WTC11 (cell line): ENCODE measurements around the gene TBL1X. TPM values are rescaled to one million over a fixed set of nuclear protein-coding genes. Genes with fewer than 3 reads are reported as not detected.

ENCODE experiments used
- ATAC-seq: fragments of 200-7000 bp; cut with Tn5 transposase; 2 replicates; pipeline ENCODE4 v1.10.0; 2021; ENCODE audit warnings: mild to moderate bottlenecking, moderate library complexity
- CTCF ChIA-PET: fragments of 300-600 bp; sonication (Branson Sonifier 250); formaldehyde crosslinking; loops from one replicate; lab custom pipeline; 2021; ENCODE audit warnings: antibody characterized with exemption; lab: Charles Lee
- POLR2A ChIA-PET: fragments of 350-600 bp; sonication (Branson Sonifier 250); formaldehyde crosslinking; loops from one replicate; lab custom pipeline; 2021; ENCODE audit warnings: antibody characterized with exemption; lab: Charles Lee
- DNase-seq: peaks from one replicate; pipeline ENCODE4 v3.0.0; 2021; ENCODE audit warnings: low spot score
- H3K27ac Mint-ChIP-seq: 2 replicates; pipeline ENCODE4 v1.8.0; 2021; ENCODE audit warnings: mixed read lengths
- H3K27me3 Mint-ChIP-seq: 2 replicates; pipeline ENCODE4 v1.8.0; 2021; ENCODE audit warnings: low read depth, mild to moderate bottlenecking, moderate library complexity, mixed read lengths
- H3K36me3 Mint-ChIP-seq: 2 replicates; pipeline ENCODE4 v1.8.0; 2021; ENCODE audit warnings: mixed read lengths
- H3K4me1 Mint-ChIP-seq: 2 replicates; pipeline ENCODE4 v1.8.0; 2022; ENCODE audit warnings: mixed read lengths
- H3K4me3 Mint-ChIP-seq: 2 replicates; pipeline ENCODE4 v1.8.0; 2021; ENCODE audit warnings: mild to moderate bottlenecking, moderate library complexity, mixed read lengths
- H3K9me3 Mint-ChIP-seq: 2 replicates; pipeline ENCODE4 v1.8.0; 2021; ENCODE audit warnings: mixed read lengths
- CDX4 ChIP-seq: fragments of 250-450 bp; sonication (Bioruptor Pico); IDR thresholded peaks from 2 replicates; pipeline ENCODE4 v1.9.0; 2021; ENCODE audit warnings: moderate library complexity, mild to moderate bottlenecking, inconsistent platforms, borderline replicate concordance
- CREB1 ChIP-seq: sonication (generic); formaldehyde crosslinking; IDR thresholded peaks from 2 replicates; pipeline ENCODE4 v1.8.0; 2023; ENCODE audit warnings: mild to moderate bottlenecking, missing genetic modification reagents
- CREM ChIP-seq: sonication (generic); formaldehyde crosslinking; IDR thresholded peaks from 2 replicates; pipeline ENCODE4 v1.8.1; 2022; ENCODE audit warnings: mild to moderate bottlenecking, missing genetic modification reagents, moderate library complexity
- E2F5 ChIP-seq: sonication (generic); formaldehyde crosslinking; IDR thresholded peaks from 2 replicates; pipeline ENCODE4 v1.8.1; 2022; ENCODE audit warnings: mild to moderate bottlenecking, moderate library complexity, missing genetic modification reagents
- ELF4 ChIP-seq: sonication (generic); formaldehyde crosslinking; IDR thresholded peaks from 2 replicates; pipeline ENCODE4 v1.8.1; 2022; ENCODE audit warnings: low read depth, mild to moderate bottlenecking, moderate library complexity, missing genetic modification reagents
- ESRRA ChIP-seq: sonication (generic); formaldehyde crosslinking; IDR thresholded peaks from 2 replicates; pipeline ENCODE4 v1.8.1; 2022; ENCODE audit warnings: mild to moderate bottlenecking, missing genetic modification reagents, borderline replicate concordance
- FOXJ3 ChIP-seq: sonication (generic); formaldehyde crosslinking; IDR thresholded peaks from 2 replicates; pipeline ENCODE4 v1.9.0; 2021; ENCODE audit warnings: missing genetic modification reagents, mild to moderate bottlenecking, borderline replicate concordance
- MYBL2 ChIP-seq: sonication (generic); formaldehyde crosslinking; IDR thresholded peaks from 2 replicates; pipeline ENCODE4 v1.8.1; 2023; ENCODE audit warnings: mild to moderate bottlenecking, moderate library complexity, missing genetic modification reagents
- SMAD3 ChIP-seq: sonication (generic); formaldehyde crosslinking; IDR thresholded peaks from 2 replicates; pipeline ENCODE4 v1.8.0; 2022; ENCODE audit warnings: missing genetic modification reagents, mild to moderate bottlenecking, borderline replicate concordance
- SMAD4 ChIP-seq: sonication (generic); formaldehyde crosslinking; IDR thresholded peaks from 2 replicates; pipeline ENCODE4 v1.8.0; 2022; ENCODE audit warnings: mild to moderate bottlenecking, missing genetic modification reagents
- SOX15 ChIP-seq: fragments of 250-450 bp; sonication (Bioruptor Pico); IDR thresholded peaks from 2 replicates; pipeline ENCODE4 v1.9.0; 2021; ENCODE audit warnings: mild to moderate bottlenecking
- USF1 ChIP-seq: sonication (generic); formaldehyde crosslinking; IDR thresholded peaks from 2 replicates; pipeline ENCODE4 v1.8.0; 2022; ENCODE audit warnings: mild to moderate bottlenecking, missing genetic modification reagents
- USF2 ChIP-seq: sonication (generic); formaldehyde crosslinking; IDR thresholded peaks from 2 replicates; pipeline ENCODE4 v1.8.1; 2023; ENCODE audit warnings: mild to moderate bottlenecking, missing genetic modification reagents, moderate library complexity
- ZNF121 ChIP-seq: sonication (generic); formaldehyde crosslinking; IDR thresholded peaks from 2 replicates; pipeline ENCODE4 v1.8.0; 2023; ENCODE audit warnings: missing genetic modification reagents
- ZNF138 ChIP-seq: sonication (generic); formaldehyde crosslinking; conservative IDR thresholded peaks from 2 replicates; pipeline ENCODE4 v1.8.1; 2022; ENCODE audit warnings: mild to moderate bottlenecking, moderate library complexity, missing genetic modification reagents
- ZNF263 ChIP-seq: sonication (generic); formaldehyde crosslinking; IDR thresholded peaks from 2 replicates; pipeline ENCODE4 v1.8.1; 2022; ENCODE audit warnings: low read depth, mild to moderate bottlenecking, moderate library complexity, missing genetic modification reagents
- ZNF416 ChIP-seq: fragments of 250-450 bp; sonication (Bioruptor Pico); IDR thresholded peaks from 2 replicates; pipeline ENCODE4 v1.9.0; 2021; ENCODE audit warnings: mild to moderate bottlenecking, inconsistent platforms
- ZNF425 ChIP-seq: fragments of 250-450 bp; sonication (Bioruptor Pico); conservative IDR thresholded peaks from 2 replicates; pipeline ENCODE4 v1.9.0; 2021; ENCODE audit warnings: mild to moderate bottlenecking
- ZNF512 ChIP-seq: sonication (generic); formaldehyde crosslinking; IDR thresholded peaks from 2 replicates; pipeline ENCODE4 v1.8.1; 2022; ENCODE audit warnings: missing genetic modification reagents, borderline replicate concordance
- total RNA-seq: library from RNA; stranded (reverse); gene quantifications from 3 replicates; pipeline ENCODE4 v1.2.3, GENCODE V29; 2021
- TF ChIP-seq, protein P1 (sequence below): sonication (generic); formaldehyde crosslinking; IDR thresholded peaks from 2 replicates; pipeline ENCODE4 v1.8.1; 2023; ENCODE audit warnings: mild to moderate bottlenecking, missing genetic modification reagents

Gene TBL1X
- total RNA-seq, 1 experiment from 2014 or later, result 27.7 TPM

DNA sequence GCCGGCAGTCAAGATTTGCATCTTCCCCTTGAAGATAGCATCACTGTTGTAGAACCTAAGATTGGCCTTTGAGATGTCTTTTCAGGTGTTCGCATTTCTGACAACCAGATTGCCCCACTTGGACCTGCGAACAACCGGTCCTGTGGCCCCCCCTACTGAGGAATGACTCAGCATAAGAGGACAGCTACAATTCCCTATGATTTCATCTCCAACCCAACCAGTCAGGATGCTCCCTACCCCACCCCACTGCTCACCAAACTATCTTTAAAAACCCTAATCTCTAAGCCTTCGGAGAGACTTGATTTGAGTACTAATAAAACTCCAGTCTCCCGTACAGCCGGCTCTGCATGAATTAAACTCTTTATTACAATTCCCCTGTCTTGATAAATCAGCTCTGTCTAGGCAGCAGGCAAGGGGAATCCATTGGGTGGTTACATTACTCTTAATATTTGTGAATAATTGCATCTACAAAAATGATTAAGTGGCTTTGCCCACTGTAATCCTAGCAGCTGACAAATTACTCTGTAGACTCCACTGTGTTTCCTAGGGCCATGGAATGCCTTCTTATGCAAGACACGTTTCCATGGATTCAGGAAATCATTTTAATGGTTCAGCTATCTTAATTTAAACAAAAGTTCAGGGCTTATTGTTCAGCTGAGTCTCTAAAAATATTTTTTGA is 205.4 kb downstream of the TBL1X start (continued):
- TF ChIP-seq CREM (CRISPR knock-in tag), result no peak
- no peak for TF ChIP-seq ZNF512 (CRISPR knock-in tag)

- 0 out of 2 replicates have a peak, but pooled peaks cover 3% of the 10 kb centered on the region for H3K9me3 Mint-ChIP-seq
- H3K4me3 Mint-ChIP-seq, result no peak overlapping the region
- H3K27me3 Mint-ChIP-seq, result no peaks in the 10 kb centered on the region
- peaks cover 3% of the 10 kb centered on the region; the same call in 1 of the 2 replicates for H3K36me3 Mint-ChIP-seq
- CTCF ChIA-PET, result no interaction called here
- H3K27ac Mint-ChIP-seq, result no peak overlapping the region
- POLR2A ChIA-PET, result no interaction called here
- TF ChIP-seq ZNF416 (CRISPR knock-in tag), result no peak
- TF ChIP-seq ELF4, result no peak
- no peak for TF ChIP-seq ZNF512 (CRISPR knock-in tag)
- no peak for TF ChIP-seq CREB1 (CRISPR knock-in tag)
- no peak for TF ChIP-seq USF2 (CRISPR knock-in tag)
- no peak for TF ChIP-seq ZNF263 (CRISPR knock-in tag)
- no peak for TF ChIP-seq USF1 (CRISPR knock-in tag)
- no peak for TF ChIP-seq CDX4 (CRISPR knock-in tag)
- no peak for TF ChIP-seq SMAD4 (CRISPR knock-in tag)
- TF ChIP-seq SOX15 (CRISPR knock-in tag), result no peak
- no peak for TF ChIP-seq E2F5 (CRISPR knock-in tag)
- TF ChIP-seq ZNF138, result no peak
- TF ChIP-seq, protein P1, sequence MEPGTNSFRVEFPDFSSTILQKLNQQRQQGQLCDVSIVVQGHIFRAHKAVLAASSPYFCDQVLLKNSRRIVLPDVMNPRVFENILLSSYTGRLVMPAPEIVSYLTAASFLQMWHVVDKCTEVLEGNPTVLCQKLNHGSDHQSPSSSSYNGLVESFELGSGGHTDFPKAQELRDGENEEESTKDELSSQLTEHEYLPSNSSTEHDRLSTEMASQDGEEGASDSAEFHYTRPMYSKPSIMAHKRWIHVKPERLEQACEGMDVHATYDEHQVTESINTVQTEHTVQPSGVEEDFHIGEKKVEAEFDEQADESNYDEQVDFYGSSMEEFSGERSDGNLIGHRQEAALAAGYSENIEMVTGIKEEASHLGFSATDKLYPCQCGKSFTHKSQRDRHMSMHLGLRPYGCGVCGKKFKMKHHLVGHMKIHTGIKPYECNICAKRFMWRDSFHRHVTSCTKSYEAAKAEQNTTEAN (CRISPR knock-in tag), result no peak
- TF ChIP-seq FOXJ3, result no peak
- no peak for TF ChIP-seq ESRRA (CRISPR knock-in tag)
- no peak for TF ChIP-seq SMAD3
- TF ChIP-seq ZNF121, result no peak
- no peak for TF ChIP-seq MYBL2 (CRISPR knock-in tag)
- TF ChIP-seq ZNF425, result no peak
- TF ChIP-seq, all 79 proteins: peak for 0
- H3K4me1 Mint-ChIP-seq, result peaks cover 28% of the 10 kb centered on the region
- DNase-seq (no peak), ATAC-seq (no peak)
Observed at GRCh38 chrX:9671998-9672397, 207.1 kb downstream of the TBL1X start.
